SK-N-MC (cell line): Measurements from ENCODE around the gene STK16.

Experiments
- EZH2 ChIP-seq: fragments of 200-600 bp; sonication (generic); IDR thresholded peaks from one replicate; pipeline ENCODE4 v1.6.1; 2017; ENCODE audit warnings: antibody characterized with exemption
- FOXP2 ChIP-seq: optimal IDR thresholded peaks from 2 replicates; pipeline ENCODE3; 2011; ENCODE audit warnings: mild to moderate bottlenecking, moderate library complexity; ENCODE audit not compliant: insufficient read depth; ENCODE audit errors: extremely low read length, control extremely low read depth
- POLR2AphosphoS5 ChIP-seq: IDR thresholded peaks from 2 replicates; pipeline ENCODE4 v1.6.1; 2012; ENCODE audit warnings: mild to moderate bottlenecking, low read depth, low read length, borderline replicate concordance

- TF ChIP-seq POLR2AphosphoS5 (no peak), EZH2 (no peak), FOXP2 (no peak)
Observed at GRCh38 chr2:219278655-219279150, 33.4 kb downstream of the STK16 start.
